HG02571 (cell line): Measurements from ENCODE around the gene LYSET.
"Not testable (repeated sequence)": the region's sequence is repeated elsewhere in the genome, so short reads cannot be mapped to it uniquely, and the experiment has no call there.

ENCODE experiments used
- ATAC-seq: cut with Tn5 transposase; IDR thresholded peaks from one replicate; pipeline ENCODE4 v1.9.1; 2021; ENCODE audit warnings: mild to moderate bottlenecking, moderate library complexity; ENCODE audit not compliant: unreplicated experiment

Gene LYSET

GRCh38 chr14:93165271-93166265 is 19.5 kb upstream of the LYSET start:
- not testable (repeated sequence) for ATAC-seq

GRCh38 chr14:93168610-93169009 is 16.5 kb upstream of the LYSET start:
- not testable (repeated sequence) for ATAC-seq

- not testable (repeated sequence) for ATAC-seq
Measured at GRCh38 chr14:93169619-93170018, 15.5 kb upstream of the LYSET start.

GRCh38 chr14:93170141-93170540 is 15.0 kb upstream of the LYSET start:
- not testable (repeated sequence) for ATAC-seq

- no peak for ATAC-seq
Measured at GRCh38 chr14:93171376-93171775, 13.7 kb upstream of the LYSET start.

GRCh38 chr14:93173943-93174395 is 11.1 kb upstream of the LYSET start:
- no peak for ATAC-seq

GRCh38 chr14:93174731-93175130 is 10.4 kb upstream of the LYSET start:
- ATAC-seq, result not testable (repeated sequence)

GRCh38 chr14:93175492-93175891 is 9.6 kb upstream of the LYSET start:
- ATAC-seq, result no peak

GRCh38 chr14:93183596-93184317 is 1.4 kb upstream of the LYSET start:
- ATAC-seq, result no peak

GRCh38 chr14:93185349-93185720 is 218 bp downstream of the LYSET start:
- no peak for ATAC-seq

- ATAC-seq, result no peak
Measured at GRCh38 chr14:93186466-93186865, 1.3 kb downstream of the LYSET start.

- no peak for ATAC-seq
Measured at GRCh38 chr14:93186956-93187355, 1.8 kb downstream of the LYSET start.

- ATAC-seq, result no peak
Measured at GRCh38 chr14:93195316-93195999, 10.3 kb downstream of the LYSET start.

GRCh38 chr14:93199031-93199430 is 13.9 kb downstream of the LYSET start:
- no peak for ATAC-seq

GRCh38 chr14:93200553-93200952 is 15.4 kb downstream of the LYSET start:
- ATAC-seq, result no peak

- no peak for ATAC-seq
Measured at GRCh38 chr14:93201155-93201704, 16.1 kb downstream of the LYSET start.

- peak; percentile 90 for ATAC-seq
Measured at GRCh38 chr14:93206793-93207467, 21.8 kb downstream of the LYSET start, which contains the start of the genes GON7 and UBR7. Gene GON7, minus strand, starts transcription at chr14:93207065. Its CDS starts 28 bp downstream, at chr14:93207037. Gene UBR7, plus strand, starts transcription at chr14:93207256. Its CDS starts 36 bp downstream, at chr14:93207292.

GRCh38 chr14:93207468-93208308 is 22.6 kb downstream of the LYSET start:
- peak; percentile 49 for ATAC-seq

GRCh38 chr14:93212432-93212831 is 27.3 kb downstream of the LYSET start:
- ATAC-seq, result peak; percentile 62
